Neural progenitor cell (in vitro differentiated cells): ENCODE measurements around the gene PRSS50.

Experiments used
- EZH2 ChIP-seq: fragments of 200-600 bp; sonication (generic); IDR thresholded peaks from 2 replicates; pipeline ENCODE4 v1.6.1; 2017; ENCODE audit warnings: antibody characterized with exemption, mild to moderate bottlenecking, moderate library complexity
- TF ChIP-seq, protein P1 (sequence below): fragments of 200-600 bp; sonication (generic); IDR thresholded peaks from 2 replicates; pipeline ENCODE4 v1.5.1; 2017; ENCODE audit warnings: antibody characterized with exemption, mild to moderate bottlenecking

DNA sequence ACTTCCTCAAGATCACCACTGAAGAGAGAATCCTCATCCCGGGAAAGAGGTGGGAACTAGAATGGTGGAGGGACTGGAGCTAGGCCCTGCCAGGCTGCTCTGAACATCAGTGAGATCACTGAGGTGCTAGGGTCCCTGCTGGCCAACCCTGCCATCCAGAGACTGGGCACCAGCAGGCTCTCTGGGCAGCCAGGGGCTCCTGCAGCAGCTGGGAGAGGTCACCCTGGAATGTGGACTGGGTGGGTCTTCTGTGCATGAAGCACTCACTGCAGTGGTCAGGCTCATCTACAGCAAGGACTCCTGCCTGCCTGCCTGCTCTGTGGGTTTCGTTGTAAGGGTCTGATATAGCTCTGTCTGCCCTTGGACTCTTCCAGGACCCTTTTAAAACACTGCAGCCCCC lies 49.1 kb downstream of the PRSS50 start:
- TF ChIP-seq, protein P1, sequence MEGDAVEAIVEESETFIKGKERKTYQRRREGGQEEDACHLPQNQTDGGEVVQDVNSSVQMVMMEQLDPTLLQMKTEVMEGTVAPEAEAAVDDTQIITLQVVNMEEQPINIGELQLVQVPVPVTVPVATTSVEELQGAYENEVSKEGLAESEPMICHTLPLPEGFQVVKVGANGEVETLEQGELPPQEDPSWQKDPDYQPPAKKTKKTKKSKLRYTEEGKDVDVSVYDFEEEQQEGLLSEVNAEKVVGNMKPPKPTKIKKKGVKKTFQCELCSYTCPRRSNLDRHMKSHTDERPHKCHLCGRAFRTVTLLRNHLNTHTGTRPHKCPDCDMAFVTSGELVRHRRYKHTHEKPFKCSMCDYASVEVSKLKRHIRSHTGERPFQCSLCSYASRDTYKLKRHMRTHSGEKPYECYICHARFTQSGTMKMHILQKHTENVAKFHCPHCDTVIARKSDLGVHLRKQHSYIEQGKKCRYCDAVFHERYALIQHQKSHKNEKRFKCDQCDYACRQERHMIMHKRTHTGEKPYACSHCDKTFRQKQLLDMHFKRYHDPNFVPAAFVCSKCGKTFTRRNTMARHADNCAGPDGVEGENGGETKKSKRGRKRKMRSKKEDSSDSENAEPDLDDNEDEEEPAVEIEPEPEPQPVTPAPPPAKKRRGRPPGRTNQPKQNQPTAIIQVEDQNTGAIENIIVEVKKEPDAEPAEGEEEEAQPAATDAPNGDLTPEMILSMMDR = no peak
- TF ChIP-seq EZH2 = no peak
